ENCODE data around the gene SLC25A40. TPM values are rescaled to one million over a fixed set of nuclear protein-coding genes. Genes with fewer than 3 reads are reported as not detected.
A peak's percentile ranks its signal among the peaks of the same experiment; 100 is the strongest.
"Not testable (repeated sequence)": the region's sequence is repeated elsewhere in the genome, so short reads cannot be mapped to it uniquely, and the experiment has no call there.

SLC25A40 gene
- total RNA-seq, 4 donors from 2014 or later = 17.0 to 31.7 (median 24.9) TPM

DNA sequence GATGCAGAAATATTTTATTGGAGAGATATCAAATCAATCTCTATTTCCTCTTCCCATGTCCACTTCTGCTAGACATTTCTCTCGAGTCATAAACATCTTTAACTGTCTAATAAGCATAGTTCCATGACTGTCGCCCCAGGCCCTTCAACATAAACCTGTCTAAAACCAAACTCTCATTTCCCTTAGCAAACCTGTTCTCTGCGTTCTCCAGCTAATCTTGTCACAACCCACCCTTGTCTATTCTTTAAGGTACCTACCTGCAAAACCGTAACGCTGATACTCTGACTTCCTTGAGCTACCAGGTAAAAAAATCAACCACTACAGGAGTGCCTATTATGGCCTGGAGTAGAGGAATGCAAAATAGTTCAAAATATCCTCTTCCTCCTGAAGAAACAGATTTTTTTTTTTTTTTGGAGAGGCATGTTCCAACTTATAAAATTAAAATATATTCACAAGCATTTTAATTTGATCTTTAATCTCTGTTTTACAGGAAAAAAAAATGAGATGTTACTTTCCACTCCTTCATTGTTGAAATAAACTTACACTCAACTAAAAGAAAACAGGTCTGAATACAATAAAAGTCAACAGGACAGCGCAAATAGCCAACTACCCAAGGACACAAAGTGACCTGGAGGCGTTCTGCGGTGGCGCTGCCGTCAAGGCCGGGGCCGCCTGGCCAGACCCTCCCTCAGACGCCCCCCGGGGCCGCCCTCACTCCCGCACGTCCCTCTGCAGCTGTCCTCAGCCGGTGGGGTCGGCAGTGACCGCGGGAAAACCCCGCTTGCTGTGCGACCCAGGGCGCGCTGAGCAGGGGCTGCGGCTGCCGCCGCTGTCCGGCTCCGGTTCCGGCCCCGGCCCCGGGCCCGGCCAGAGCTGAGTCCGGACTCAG lies 765 bp downstream of the SLC25A40 start:
- DNase-seq = peak in 1 of 2 donors; percentile 29
- intact Hi-C loops (cut with DNase I) = no loop called here
- no peaks in the 10 kb centered on the region for H3K9me3 ChIP-seq
- peak overlapping the region; percentile 24 to 80 (median 77) for H3K4me3 ChIP-seq (replicated peaks in 1 of 3)
- peaks cover 3 to 15% of the 10 kb centered on the region in 2 donors for H3K4me1 ChIP-seq
- no peak for TF ChIP-seq POLR2A (IDR thresholded peaks at IDR 0.05)
- TF ChIP-seq, protein P1, sequence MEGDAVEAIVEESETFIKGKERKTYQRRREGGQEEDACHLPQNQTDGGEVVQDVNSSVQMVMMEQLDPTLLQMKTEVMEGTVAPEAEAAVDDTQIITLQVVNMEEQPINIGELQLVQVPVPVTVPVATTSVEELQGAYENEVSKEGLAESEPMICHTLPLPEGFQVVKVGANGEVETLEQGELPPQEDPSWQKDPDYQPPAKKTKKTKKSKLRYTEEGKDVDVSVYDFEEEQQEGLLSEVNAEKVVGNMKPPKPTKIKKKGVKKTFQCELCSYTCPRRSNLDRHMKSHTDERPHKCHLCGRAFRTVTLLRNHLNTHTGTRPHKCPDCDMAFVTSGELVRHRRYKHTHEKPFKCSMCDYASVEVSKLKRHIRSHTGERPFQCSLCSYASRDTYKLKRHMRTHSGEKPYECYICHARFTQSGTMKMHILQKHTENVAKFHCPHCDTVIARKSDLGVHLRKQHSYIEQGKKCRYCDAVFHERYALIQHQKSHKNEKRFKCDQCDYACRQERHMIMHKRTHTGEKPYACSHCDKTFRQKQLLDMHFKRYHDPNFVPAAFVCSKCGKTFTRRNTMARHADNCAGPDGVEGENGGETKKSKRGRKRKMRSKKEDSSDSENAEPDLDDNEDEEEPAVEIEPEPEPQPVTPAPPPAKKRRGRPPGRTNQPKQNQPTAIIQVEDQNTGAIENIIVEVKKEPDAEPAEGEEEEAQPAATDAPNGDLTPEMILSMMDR (IDR thresholded peaks at IDR 0.05) = no peak
- H3K27me3 ChIP-seq = no peaks in the 10 kb centered on the region
- H3K36me3 ChIP-seq = no peaks in the 10 kb centered on the region
- H3K27ac ChIP-seq = peak overlapping the region; percentile 81 to 96 (median 93)
- 2 to 6% methylated on average over 17 to 35 of the region's 35 CpGs for WGBS, 2 donors

DNA sequence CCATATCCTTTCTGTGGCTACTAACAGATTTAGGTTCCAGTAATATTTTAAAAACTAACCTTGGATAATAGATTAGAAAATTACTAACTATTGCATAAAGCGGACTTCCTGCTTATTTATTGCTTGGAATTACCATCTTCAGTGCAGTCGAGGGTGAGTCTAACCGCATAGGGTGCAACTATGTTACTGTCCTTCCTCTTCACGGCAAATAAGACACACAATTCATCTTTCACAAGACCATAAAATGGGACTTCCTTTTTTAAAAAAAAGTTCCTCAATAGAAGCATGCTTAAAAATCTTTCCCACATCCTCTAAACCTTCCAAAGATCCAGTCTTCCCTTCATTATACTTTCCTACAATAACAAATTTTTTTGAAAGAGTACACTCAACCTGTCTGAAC lies 2.1 kb downstream of the SLC25A40 start:
- TF ChIP-seq, protein P1 (IDR thresholded peaks at IDR 0.05) = no peak
- no peaks in the 10 kb centered on the region for H3K9me3 ChIP-seq
- H3K27me3 ChIP-seq = no peaks in the 10 kb centered on the region
- peaks cover 3 to 15% of the 10 kb centered on the region in 2 donors for H3K4me1 ChIP-seq
- no peak for DNase-seq
- intact Hi-C loops (cut with DNase I) = no loop called here
- no peak overlapping the region for H3K27ac ChIP-seq
- H3K36me3 ChIP-seq = no peaks in the 10 kb centered on the region
- WGBS, 2 donors = 82 to 85% methylated on average over 4 of the region's 4 CpGs
- H3K4me3 ChIP-seq (replicated peaks in 1 of 3) = no peak overlapping the region

DNA sequence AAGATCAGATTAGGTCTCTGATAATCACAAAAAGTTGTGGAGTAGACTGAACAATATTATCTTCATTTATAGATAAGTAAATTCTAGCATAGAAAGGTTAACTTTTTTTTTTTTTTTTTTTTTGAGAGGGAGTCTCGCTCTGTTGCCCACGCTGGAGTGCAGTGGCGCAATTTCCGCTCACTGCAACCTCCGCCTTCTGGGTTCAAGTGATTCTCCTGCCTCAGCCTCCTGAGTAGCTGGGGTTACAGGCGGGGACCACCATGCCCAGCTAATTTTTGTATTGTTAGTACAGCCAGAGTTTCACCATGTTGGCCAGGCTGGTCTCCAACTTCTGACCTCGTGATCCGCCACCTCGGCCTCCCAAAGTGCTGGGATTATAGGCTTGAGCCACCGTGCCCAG lies 2.8 kb downstream of the SLC25A40 start:
- H3K9me3 ChIP-seq; intact Hi-C loops (cut with DNase I); H3K4me3 ChIP-seq (replicated peaks in 1 of 3); H3K27ac ChIP-seq; H3K27me3 ChIP-seq; H3K36me3 ChIP-seq; DNase-seq: not testable (repeated sequence)
- peaks cover 3 to 15% of the 10 kb centered on the region in 2 donors for H3K4me1 ChIP-seq
- WGBS, 2 donors = 93 to 97% methylated on average over 10 of the region's 10 CpGs

DNA sequence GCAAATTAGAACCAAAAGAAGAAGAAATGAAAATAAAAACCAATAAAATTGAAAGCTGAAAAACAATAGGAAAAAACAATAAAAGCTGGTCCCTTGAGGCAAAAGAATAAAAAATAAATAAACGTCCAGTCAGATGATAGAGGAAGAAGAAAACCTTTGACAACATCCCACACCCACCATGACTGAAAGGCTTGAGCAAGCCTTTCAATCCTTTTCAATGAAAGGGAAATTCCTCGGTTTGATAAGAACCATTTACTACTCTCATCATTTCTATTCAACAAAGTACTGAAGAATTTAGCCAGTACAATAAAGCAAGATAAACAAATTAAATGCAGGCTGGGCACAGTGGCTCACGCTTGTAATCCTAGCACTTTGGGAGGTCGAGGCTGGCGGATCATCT lies 3.8 kb downstream of the SLC25A40 start:
- intact Hi-C loops (cut with DNase I) = no loop called here
- Histone ChIP-seq H3K4me3 (replicated peaks in 1 of 3) (no peak overlapping the region), H3K27ac (no peak overlapping the region), H3K27me3 (no peaks in the 10 kb centered on the region), H3K36me3 (no peaks in the 10 kb centered on the region), H3K9me3 (no peaks in the 10 kb centered on the region), H3K4me1 (peaks cover 3 to 9% of the 10 kb centered on the region in 2 donors)
- WGBS, 2 donors = 94 to 96% methylated on average over 5 of the region's 5 CpGs
- no peak for DNase-seq
- no peak for TF ChIP-seq POLR2A (IDR thresholded peaks at IDR 0.05)
- TF ChIP-seq, protein P1 (IDR thresholded peaks at IDR 0.05) = no peak

DNA sequence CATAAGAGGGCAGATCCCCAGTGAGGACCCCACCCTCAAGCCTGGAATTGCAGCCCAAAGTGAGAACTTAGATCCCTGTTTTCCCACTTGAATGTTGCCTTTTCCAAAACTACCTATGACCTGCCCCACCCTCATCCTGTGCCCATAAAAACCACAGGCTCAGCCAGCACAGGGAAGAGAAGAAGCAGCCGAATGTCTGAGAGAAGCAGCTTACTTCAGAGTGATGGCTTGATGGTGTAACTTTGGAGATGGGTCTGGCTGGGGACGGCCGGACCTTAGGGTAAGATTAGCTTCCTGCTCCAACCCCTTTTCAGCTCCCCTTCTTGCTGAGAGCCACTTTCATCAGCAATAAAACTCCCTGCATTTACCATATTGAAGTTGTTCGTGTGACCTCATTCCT lies 5.7 kb downstream of the SLC25A40 start:
- intact Hi-C loops (cut with DNase I) = no loop called here
- Histone ChIP-seq H3K27ac (no peak overlapping the region), H3K27me3 (no peaks in the 10 kb centered on the region), H3K4me3 (replicated peaks in 1 of 3) (no peak overlapping the region), H3K36me3 (no peaks in the 10 kb centered on the region), H3K4me1 (peaks cover 2 to 9% of the 10 kb centered on the region in 2 donors), H3K9me3 (no peaks in the 10 kb centered on the region)
- no peak for DNase-seq
- WGBS, 2 donors = 98% methylated on average over 4 of the region's 4 CpGs
- TF ChIP-seq POLR2A (IDR thresholded peaks at IDR 0.05) = no peak
- TF ChIP-seq, protein P1 (IDR thresholded peaks at IDR 0.05) = no peak

DNA sequence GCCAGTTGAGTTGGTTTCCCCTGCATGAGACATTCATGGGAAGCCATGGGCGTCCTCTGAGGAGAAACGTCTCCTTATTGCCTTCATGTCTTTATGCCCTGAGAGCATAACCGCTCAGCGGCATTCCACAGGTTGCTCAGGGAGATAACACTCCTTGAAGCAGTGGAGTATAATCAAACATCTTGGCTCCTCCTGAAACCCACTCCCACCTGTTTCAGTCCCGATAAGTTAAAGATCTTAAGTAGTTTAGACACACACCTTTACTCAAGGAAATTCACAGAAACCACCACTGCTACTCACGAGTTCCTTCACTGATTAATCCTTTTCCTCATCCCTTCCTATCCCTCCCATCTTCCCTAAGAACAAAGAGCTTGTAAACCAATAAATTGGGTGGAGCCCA lies 9.6 kb downstream of the SLC25A40 start:
- DNase-seq; H3K4me1 ChIP-seq; H3K4me3 ChIP-seq (replicated peaks in 1 of 3); H3K9me3 ChIP-seq; H3K36me3 ChIP-seq; H3K27me3 ChIP-seq; H3K27ac ChIP-seq; intact Hi-C loops (cut with DNase I): not testable (repeated sequence)
- 94 to 95% methylated on average over 6 of the region's 6 CpGs for WGBS, 2 donors

Measured in thyroid gland (tissue), 4 donors.